ENCODE measurements around the gene TAC4. TPM values are rescaled to one million over a fixed set of nuclear protein-coding genes. Genes with fewer than 3 reads are reported as not detected.

Gene TAC4
- total and polyA plus RNA-seq, 2 of the 13 experiments (the other 11 are each of a cell fraction or from before 2014, with no cell fraction given), result not detected

GRCh38 chr17:49817993-49818392 lies 29.9 kb downstream of the TAC4 start (continued):
- TF ChIP-seq ZBED4 (CRISPR knock-in tag; IDR thresholded peaks at IDR 0.05; ENCODE audit: borderline replicate concordance) (no peak), ZNF747 (CRISPR knock-in tag; IDR thresholded peaks at IDR 0.05; ENCODE audit: borderline replicate concordance) (no peak), CREB1 (IDR thresholded peaks at IDR 0.05) (no peak), CREB1 (CRISPR knock-in tag; IDR thresholded peaks at IDR 0.05) (no peak), ETS1 (CRISPR knock-in tag; IDR thresholded peaks at IDR 0.05) (no peak), SNAI1 (CRISPR knock-in tag; IDR thresholded peaks at IDR 0.05; ENCODE audit: borderline replicate concordance) (no peak), HNRNPK (IDR thresholded peaks at IDR 0.05; ENCODE audit: low read depth, low read length, poor library complexity, severe bottlenecking) (no peak), JUND (CRISPR knock-in tag; IDR thresholded peaks at IDR 0.05) (no peak), BATF2 (CRISPR knock-in tag; IDR thresholded peaks at IDR 0.05) (no peak), ZBTB26 (CRISPR knock-in tag; IDR thresholded peaks at IDR 0.05; ENCODE audit: borderline replicate concordance) (no peak), ZBTB8A (CRISPR knock-in tag; IDR thresholded peaks at IDR 0.05; ENCODE audit: borderline replicate concordance, low read depth) (no peak), ATF6 (CRISPR knock-in tag; conservative IDR thresholded peaks at IDR 0.05) (no peak), ZNF460 (CRISPR knock-in tag; IDR thresholded peaks at IDR 0.05; ENCODE audit: borderline replicate concordance) (no peak)

All from HepG2 (cell line).